ENCODE measurements around the gene RNU6-8. TPM values are rescaled to one million over a fixed set of nuclear protein-coding genes. Genes with fewer than 3 reads are reported as not detected.

Gene RNU6-8
- total RNA-seq, 3 donors from 2014 or later = not detected

DNA sequence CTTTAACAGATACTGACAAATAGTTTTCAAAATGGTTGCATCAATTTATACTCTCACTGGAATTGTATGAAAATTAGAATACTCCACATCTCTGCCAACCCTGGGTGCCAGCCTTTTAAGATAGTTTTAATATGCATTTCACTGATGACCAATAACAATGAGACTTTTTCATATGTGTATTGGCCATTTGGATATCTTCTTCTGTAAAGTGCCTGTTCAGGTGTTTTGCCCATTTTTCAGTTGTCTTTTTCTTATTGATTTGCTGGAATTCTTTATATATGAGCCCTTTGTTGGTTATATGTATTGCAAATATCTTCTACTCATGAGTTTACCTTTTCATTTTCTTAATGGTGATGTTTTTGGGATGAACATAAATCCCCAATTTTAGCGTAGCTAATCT is 18.0 kb downstream of the RNU6-8 start:
- Histone ChIP-seq H3K9me3 (peaks cover 0 to 6% of the 10 kb centered on the region in 2 donors), H3K4me3 (no peak overlapping the region), H3K4me1 (no peaks in the 10 kb centered on the region), H3K36me3 (no peaks in the 10 kb centered on the region), H3K27me3 (no peaks in the 10 kb centered on the region), H3K27ac (no peak overlapping the region)
- intact Hi-C loops (cut with DNase I; ENCODE audit: low total_unique reads) = no loop called here
- no peak for DNase-seq (ENCODE audit: low spot score in 2 of 2)
- TF ChIP-seq POLR2A (IDR thresholded peaks at IDR 0.05) (no peak), CTCF (IDR thresholded peaks at IDR 0.05) (no peak), POLR2AphosphoS5 (IDR thresholded peaks at IDR 0.05) (no peak)

DNA sequence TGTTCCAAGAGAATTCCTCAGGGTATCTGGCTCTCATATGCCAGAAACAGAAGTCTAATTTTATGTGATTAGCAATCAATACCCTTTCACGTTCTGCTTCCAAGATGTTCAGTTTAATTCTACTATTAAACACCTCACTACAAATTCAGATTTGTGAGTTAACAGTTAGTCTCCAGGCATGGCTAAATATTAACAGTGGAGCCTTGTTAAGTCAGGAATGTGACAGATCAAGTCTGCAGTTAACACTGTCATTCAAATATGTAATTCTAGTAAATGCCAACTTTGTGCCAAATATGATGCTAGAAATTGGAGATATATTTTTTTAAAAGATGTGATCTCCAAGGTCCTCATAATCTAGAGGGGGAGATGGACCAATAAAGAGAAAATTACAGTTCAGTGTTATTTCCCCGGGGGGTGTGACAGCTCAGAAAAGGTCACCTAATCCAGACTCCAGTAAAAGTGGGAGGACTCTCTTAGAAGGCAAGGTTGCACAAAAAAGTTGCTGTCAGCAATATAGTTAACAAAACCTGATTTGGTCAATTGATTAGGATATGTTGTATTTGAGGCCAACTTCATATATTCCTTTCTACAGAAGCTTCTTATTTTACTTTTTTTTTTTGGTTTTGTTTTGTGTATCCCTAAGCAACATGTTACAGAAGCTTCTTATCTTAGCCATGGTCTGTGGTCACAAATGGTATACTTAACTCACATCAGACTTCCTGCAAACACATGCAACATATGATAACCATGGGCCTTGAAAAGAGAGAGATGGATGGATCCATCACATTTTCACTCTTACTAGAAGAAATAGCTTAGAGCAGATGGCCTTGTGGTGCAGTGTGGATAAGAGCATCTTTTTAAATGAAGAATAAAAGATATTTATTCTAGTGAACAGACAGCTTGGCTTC is 19.7 kb downstream of the RNU6-8 start:
- Histone ChIP-seq H3K27ac (no peak overlapping the region), H3K9me3 (peaks cover 0 to 6% of the 10 kb centered on the region in 2 donors)

DNA sequence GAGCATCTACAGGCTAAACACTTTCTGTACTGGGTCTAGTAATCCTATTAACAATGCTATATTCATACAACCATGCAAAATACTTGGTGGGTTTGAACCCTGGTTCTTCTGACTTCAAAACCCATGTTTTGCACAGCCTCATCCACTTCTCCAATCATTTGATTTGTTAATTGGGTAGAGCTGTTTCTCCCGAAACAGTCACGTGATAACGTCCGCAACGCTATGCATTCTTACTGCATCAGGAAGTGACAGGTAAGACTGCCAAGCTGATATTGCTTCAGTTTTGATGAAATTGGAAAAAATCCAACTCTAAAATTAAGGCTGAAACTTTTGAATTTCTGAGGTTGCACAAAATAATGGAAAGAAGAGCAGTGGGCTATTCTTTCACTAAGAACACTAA is 31.6 kb downstream of the RNU6-8 start:
- intact Hi-C loops (cut with DNase I; ENCODE audit: low total_unique reads) = no loop called here
- no peaks in the 10 kb centered on the region for H3K27me3 ChIP-seq
- no peak for DNase-seq (ENCODE audit: low spot score in 2 of 2)
- no peak overlapping the region for H3K27ac ChIP-seq
- H3K36me3 ChIP-seq = no peaks in the 10 kb centered on the region
- H3K4me1 ChIP-seq = no peaks in the 10 kb centered on the region
- no peak overlapping the region for H3K4me3 ChIP-seq
- H3K9me3 ChIP-seq = no peaks in the 10 kb centered on the region
- TF ChIP-seq CTCF (IDR thresholded peaks at IDR 0.05) (no peak), POLR2AphosphoS5 (IDR thresholded peaks at IDR 0.05) (no peak), POLR2A (IDR thresholded peaks at IDR 0.05) (no peak)

More for the DNA sequence above, 19.7 kb downstream of the RNU6-8 start:
- no peaks in the 10 kb centered on the region for H3K27me3 ChIP-seq
- DNase-seq (ENCODE audit: low spot score in 2 of 2) = no peak
- TF ChIP-seq POLR2A (IDR thresholded peaks at IDR 0.05) (no peak), POLR2AphosphoS5 (IDR thresholded peaks at IDR 0.05) (no peak), CTCF (IDR thresholded peaks at IDR 0.05) (no peak)
- H3K4me3 ChIP-seq = no peak overlapping the region
- H3K36me3 ChIP-seq = no peaks in the 10 kb centered on the region
- intact Hi-C loops (cut with DNase I; ENCODE audit: low total_unique reads) = no loop called here
- H3K4me1 ChIP-seq = no peaks in the 10 kb centered on the region

GRCh38 chr14:32169191-32169590 is 33.9 kb downstream of the RNU6-8 start:
- H3K27me3 ChIP-seq = no peaks in the 10 kb centered on the region
- H3K27ac ChIP-seq = no peak overlapping the region
- H3K4me1 ChIP-seq = no peaks in the 10 kb centered on the region
- H3K36me3 ChIP-seq = no peaks in the 10 kb centered on the region
- no peak overlapping the region for H3K4me3 ChIP-seq
- H3K9me3 ChIP-seq = no peaks in the 10 kb centered on the region
- DNase-seq (ENCODE audit: low spot score in 2 of 2) = no peak
- intact Hi-C loops (cut with DNase I; ENCODE audit: low total_unique reads) = no loop called here
- TF ChIP-seq POLR2AphosphoS5 (IDR thresholded peaks at IDR 0.05) = no peak
- TF ChIP-seq POLR2A (IDR thresholded peaks at IDR 0.05) = no peak
- no peak for TF ChIP-seq CTCF (IDR thresholded peaks at IDR 0.05)

- no peaks in the 10 kb centered on the region for H3K27me3 ChIP-seq
- intact Hi-C loops (cut with DNase I; ENCODE audit: low total_unique reads) = no loop called here
- H3K9me3 ChIP-seq = no peaks in the 10 kb centered on the region
- no peaks in the 10 kb centered on the region for H3K36me3 ChIP-seq
- no peak overlapping the region for H3K4me3 ChIP-seq
- H3K4me1 ChIP-seq = no peaks in the 10 kb centered on the region
- TF ChIP-seq POLR2A (IDR thresholded peaks at IDR 0.05) (no peak), CTCF (IDR thresholded peaks at IDR 0.05) (no peak), POLR2AphosphoS5 (IDR thresholded peaks at IDR 0.05) (no peak)
- H3K27ac ChIP-seq = no peak overlapping the region
- no peak for DNase-seq (ENCODE audit: low spot score in 2 of 2)
Measured at GRCh38 chr14:32167907-32168306, 35.2 kb downstream of the RNU6-8 start.

Data from breast epithelium (tissue), 4 donors.